Cerebellar nuclear complex (tissue), 1 donor: ENCODE data around the gene HRK.

Experiments used
- DNase-seq, 2 experiments: peaks; one replicate each; lab custom pipeline; 2025; lab: John Stamatoyannopoulos, UW

HRK gene

GRCh38 chr12:116864371-116865160 is 16.7 kb downstream of the HRK start:
- DNase-seq: no peak

- DNase-seq: no peak
Measured at GRCh38 chr12:116863275-116863767, 17.9 kb downstream of the HRK start.

GRCh38 chr12:116862167-116862566 is 19.1 kb downstream of the HRK start:
- DNase-seq: no peak

GRCh38 chr12:116861320-116861719 is 19.9 kb downstream of the HRK start:
- no peak for DNase-seq

GRCh38 chr12:116860263-116860662 is 21.0 kb downstream of the HRK start:
- DNase-seq: no peak

GRCh38 chr12:116859079-116859478 is 22.2 kb downstream of the HRK start:
- DNase-seq: no peak

- no peak for DNase-seq
Measured at GRCh38 chr12:116856729-116857128, 24.5 kb downstream of the HRK start.

- no peak for DNase-seq
Measured at GRCh38 chr12:116855744-116856470, 25.3 kb downstream of the HRK start.

- no peak for DNase-seq
Measured at GRCh38 chr12:116853507-116853906, 27.7 kb downstream of the HRK start.

- no peak for DNase-seq
Measured at GRCh38 chr12:116852303-116852702, 28.9 kb downstream of the HRK start.

GRCh38 chr12:116849216-116849615 is 32.0 kb downstream of the HRK start:
- no peak for DNase-seq

GRCh38 chr12:116843085-116843484 is 38.2 kb downstream of the HRK start:
- no peak for DNase-seq

- no peak for DNase-seq
Measured at GRCh38 chr12:116839287-116839830, 41.9 kb downstream of the HRK start.

- DNase-seq: no peak
Measured at GRCh38 chr12:116838365-116838764, 42.9 kb downstream of the HRK start.

- DNase-seq: no peak
Measured at GRCh38 chr12:116837097-116837496, 44.1 kb downstream of the HRK start.

- DNase-seq: no peak
Measured at GRCh38 chr12:116835484-116835883, 45.8 kb downstream of the HRK start.

- DNase-seq: no peak
Measured at GRCh38 chr12:116833474-116833873, 47.8 kb downstream of the HRK start.

- DNase-seq: no peak
Measured at GRCh38 chr12:116832353-116832752, 48.9 kb downstream of the HRK start.

- DNase-seq: no peak
Measured at GRCh38 chr12:116827432-116827831, 53.8 kb downstream of the HRK start.

GRCh38 chr12:116821291-116821690 is 60.0 kb downstream of the HRK start:
- no peak for DNase-seq

GRCh38 chr12:116820064-116820656 is 61.1 kb downstream of the HRK start:
- DNase-seq: no peak
